ENCODE results near the gene HAGHL. TPM values are rescaled to one million over a fixed set of nuclear protein-coding genes. Genes with fewer than 3 reads are reported as not detected.
A peak's percentile ranks its signal among the peaks of the same experiment; 100 is the strongest.

Gene HAGHL
- total and polyA plus RNA-seq, 4 donors = 0.25 to 1.1 (median 0.49) TPM

GRCh38 chr16:705431-706188 lies 21.3 kb upstream of the HAGHL start, which contains the start of gene FBXL16:
Gene FBXL16 (minus strand): TSS chr16:705801. CDS start chr16:697405, 8,396 bp downstream.
- TF ChIP-seq FOXA1 (IDR thresholded peaks at IDR 0.05) (no peak), RAD21 (IDR thresholded peaks at IDR 0.05) (no peak), ATF3 (IDR thresholded peaks at IDR 0.05) (no peak), YY1 (IDR thresholded peaks at IDR 0.05) (no peak), NR2F2 (IDR thresholded peaks at IDR 0.05) (no peak), MAX (IDR thresholded peaks at IDR 0.05) (no peak), EGR1 (IDR thresholded peaks at IDR 0.05; ENCODE audit: low read depth in 2 of 2) (no peak), RXRA (IDR thresholded peaks at IDR 0.05) (no peak), HNF4A (conservative IDR thresholded peaks at IDR 0.05) (no peak), GABPA (IDR thresholded peaks at IDR 0.05 in 1 of 2, conservative IDR thresholded peaks at IDR 0.05 in 1 of 2) (no peak), REST (IDR thresholded peaks at IDR 0.05) (no peak), SP1 (IDR thresholded peaks at IDR 0.05) (no peak), CTCF (IDR thresholded peaks at IDR 0.05; ENCODE audit: low read depth, low read length, missing input control) (no peak)
- no peaks in the 10 kb centered on the region for H3K36me3 ChIP-seq (ENCODE audit: control insufficient read depth in 4 of 4, insufficient read depth in 3 of 4, low read depth in 1 of 4, low read length in 3 of 4)
- no peak within 1 kb of the TSS for H3K9ac ChIP-seq (ENCODE audit: low read depth in 1 of 2, low read length in 2 of 2)
- H3K9me3 ChIP-seq (ENCODE audit: control insufficient read depth in 4 of 4, low read length in 3 of 4) = no peaks in the 10 kb centered on the region
- H3K4me3 ChIP-seq (ENCODE audit: low read depth in 1 of 3, low read length in 3 of 3) = peak within 1 kb of the TSS in 1 of 3 donors; percentile 15
- no peak for DNase-seq (ENCODE audit: low spot score)
- no peak within 1 kb of the TSS for H3K27ac ChIP-seq (ENCODE audit: low read depth in 1 of 2, low read length in 2 of 2)
- peaks cover 0 to 3% (median 0%) of the 10 kb centered on the region in 4 donors for H3K4me1 ChIP-seq (ENCODE audit: control insufficient read depth in 4 of 4, insufficient read depth in 4 of 4, low read length in 3 of 4)
- WGBS = 2% methylated on average over 115 of the region's 115 CpGs
- peaks cover 4 to 17% (median 13%) of the 10 kb centered on the region in 4 donors for H3K27me3 ChIP-seq (ENCODE audit: control insufficient read depth in 4 of 4, insufficient read depth in 4 of 4, low read length in 3 of 4)

GRCh38 chr16:706189-707061 lies 20.5 kb upstream of the HAGHL start:
- H3K27me3 ChIP-seq (ENCODE audit: control insufficient read depth in 4 of 4, insufficient read depth in 4 of 4, low read length in 3 of 4) = peaks cover 4 to 20% (median 14%) of the 10 kb centered on the region in 4 donors
- no peak overlapping the region for H3K9ac ChIP-seq (ENCODE audit: low read depth in 1 of 2, low read length in 2 of 2)
- no peak for DNase-seq (ENCODE audit: low spot score)
- H3K9me3 ChIP-seq (ENCODE audit: control insufficient read depth in 4 of 4, low read length in 3 of 4) = no peaks in the 10 kb centered on the region
- H3K4me1 ChIP-seq (ENCODE audit: control insufficient read depth in 4 of 4, insufficient read depth in 4 of 4, low read length in 3 of 4) = peaks cover 0 to 4% (median 0%) of the 10 kb centered on the region in 4 donors
- no peaks in the 10 kb centered on the region for H3K36me3 ChIP-seq (ENCODE audit: control insufficient read depth in 4 of 4, insufficient read depth in 3 of 4, low read depth in 1 of 4, low read length in 3 of 4)
- peak overlapping the region in 1 of 3 donors; percentile 15 for H3K4me3 ChIP-seq (ENCODE audit: low read depth in 1 of 3, low read length in 3 of 3)
- TF ChIP-seq TAF1 (conservative IDR thresholded peaks at IDR 0.05) (no peak), EGR1 (IDR thresholded peaks at IDR 0.05; ENCODE audit: low read depth in 2 of 2) (no peak), CTCF (IDR thresholded peaks at IDR 0.05; ENCODE audit: low read depth, low read length, missing input control) (no peak), REST (IDR thresholded peaks at IDR 0.05) (no peak), NR2F2 (IDR thresholded peaks at IDR 0.05) (no peak)
- WGBS = 6% methylated on average over 49 of the region's 49 CpGs
- H3K27ac ChIP-seq (ENCODE audit: low read depth in 1 of 2, low read length in 2 of 2) = no peak overlapping the region

Measured in liver (tissue), 9 donors.